ENCODE results near the gene PPP1R12B.

DNA sequence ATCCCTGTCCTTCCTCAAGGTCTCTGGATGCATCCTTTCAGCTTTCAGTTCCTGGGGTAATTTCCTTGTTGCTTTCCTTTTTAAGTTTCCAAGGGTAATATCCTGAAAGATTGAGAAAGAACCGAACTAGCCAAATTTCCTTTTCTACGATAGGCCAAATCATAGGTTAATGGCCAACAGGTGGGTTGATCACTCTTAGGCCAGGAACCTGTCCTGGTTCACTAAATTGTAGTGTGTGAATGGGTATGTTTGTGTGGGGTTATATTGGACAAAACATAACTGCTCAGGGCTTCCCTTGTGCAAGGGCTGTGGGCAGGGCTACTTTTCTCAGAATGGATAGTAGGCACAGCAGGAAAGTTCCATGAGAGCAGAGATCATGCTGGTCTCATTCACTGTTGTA is 23.9 kb upstream of the PPP1R12B start:
- TF ChIP-seq RAD21 (IDR thresholded peaks at IDR 0.05) (no peak), TAF1 (conservative IDR thresholded peaks at IDR 0.05) (no peak), REST (IDR thresholded peaks at IDR 0.05) (no peak), SP1 (IDR thresholded peaks at IDR 0.05) (no peak), HNF4G (IDR thresholded peaks at IDR 0.05) (no peak)
- TF ChIP-seq, protein P1, sequence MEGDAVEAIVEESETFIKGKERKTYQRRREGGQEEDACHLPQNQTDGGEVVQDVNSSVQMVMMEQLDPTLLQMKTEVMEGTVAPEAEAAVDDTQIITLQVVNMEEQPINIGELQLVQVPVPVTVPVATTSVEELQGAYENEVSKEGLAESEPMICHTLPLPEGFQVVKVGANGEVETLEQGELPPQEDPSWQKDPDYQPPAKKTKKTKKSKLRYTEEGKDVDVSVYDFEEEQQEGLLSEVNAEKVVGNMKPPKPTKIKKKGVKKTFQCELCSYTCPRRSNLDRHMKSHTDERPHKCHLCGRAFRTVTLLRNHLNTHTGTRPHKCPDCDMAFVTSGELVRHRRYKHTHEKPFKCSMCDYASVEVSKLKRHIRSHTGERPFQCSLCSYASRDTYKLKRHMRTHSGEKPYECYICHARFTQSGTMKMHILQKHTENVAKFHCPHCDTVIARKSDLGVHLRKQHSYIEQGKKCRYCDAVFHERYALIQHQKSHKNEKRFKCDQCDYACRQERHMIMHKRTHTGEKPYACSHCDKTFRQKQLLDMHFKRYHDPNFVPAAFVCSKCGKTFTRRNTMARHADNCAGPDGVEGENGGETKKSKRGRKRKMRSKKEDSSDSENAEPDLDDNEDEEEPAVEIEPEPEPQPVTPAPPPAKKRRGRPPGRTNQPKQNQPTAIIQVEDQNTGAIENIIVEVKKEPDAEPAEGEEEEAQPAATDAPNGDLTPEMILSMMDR (IDR thresholded peaks at IDR 0.05; ENCODE audit: low read depth, low read length, missing input control) = no peak

Data from liver (tissue), 3 donors.